HL-60 (cell line): Measurements from ENCODE around the gene MRPL32.
A peak's percentile ranks its signal among the peaks of the same experiment; 100 is the strongest.

Experiments used
- DNase-seq, 2 experiments: peaks; one replicate each; pipeline ENCODE4 v3.0.0-alpha.2; 2010 to 2020; ENCODE audit warnings: low read depth in 1 of 2, low spot score in 1 of 2
- H3K27ac ChIP-seq: fragments of 250-450 bp; sonication (Bioruptor Pico); replicated peaks from 2 replicates; pipeline ENCODE4 v1.5.1; 2020; ENCODE audit warnings: mild to moderate bottlenecking, moderate library complexity
- H3K27me3 ChIP-seq: fragments of 250-450 bp; sonication (Bioruptor Pico); 2 replicates; pipeline ENCODE4 v1.5.1; 2021; ENCODE audit warnings: mild to moderate bottlenecking, moderate library complexity; ENCODE audit not compliant: insufficient read depth, poor library complexity, severe bottlenecking
- H3K4me3 ChIP-seq: replicated peaks from 2 replicates; pipeline ENCODE4 v1.5.1; 2011; ENCODE audit warnings: mild to moderate bottlenecking, control low read depth, low read length; ENCODE audit not compliant: insufficient read depth
- CTCF ChIP-seq: IDR thresholded peaks from one replicate; pipeline ENCODE4 v1.5.1; 2011; ENCODE audit warnings: low read length, control low read depth, inconsistent platforms; ENCODE audit not compliant: insufficient read depth
- GABPA ChIP-seq: IDR thresholded peaks from 2 replicates; pipeline ENCODE4 v1.6.1; 2012; ENCODE audit warnings: low read depth
- POLR2AphosphoS5 ChIP-seq: IDR thresholded peaks from 2 replicates; pipeline ENCODE4 v1.6.1; 2012; ENCODE audit warnings: low read depth
- REST ChIP-seq: IDR thresholded peaks from 2 replicates; pipeline ENCODE4 v1.6.1; 2012; ENCODE audit warnings: low read depth; ENCODE audit not compliant: insufficient replicate concordance
- SPI1 ChIP-seq: IDR thresholded peaks from 2 replicates; pipeline ENCODE4 v1.6.1; 2012; ENCODE audit warnings: low read depth, mild to moderate bottlenecking, borderline replicate concordance

Gene MRPL32

GRCh38 chr7:42902331-42902730 lies 29.8 kb upstream of the MRPL32 start:
- Histone ChIP-seq H3K27me3 (no peaks in the 10 kb centered on the region), H3K27ac (peak overlapping the region; percentile 60), H3K4me3 (no peak overlapping the region)
- TF ChIP-seq REST: no peak
- TF ChIP-seq POLR2AphosphoS5: no peak; the same call in 1 of the 2 replicates
- TF ChIP-seq GABPA: no peak
- TF ChIP-seq SPI1: peak; percentile 95
- TF ChIP-seq CTCF: no peak
- DNase-seq: peak in 1 of 2 experiments; percentile 36

GRCh38 chr7:42906181-42906580 lies 26.0 kb upstream of the MRPL32 start:
- Histone ChIP-seq H3K27ac (no peak overlapping the region), H3K4me3 (no peak overlapping the region), H3K27me3 (no peaks in the 10 kb centered on the region)
- TF ChIP-seq SPI1: no peak
- TF ChIP-seq GABPA: no peak
- TF ChIP-seq CTCF: no peak
- TF ChIP-seq POLR2AphosphoS5: no peak
- no peak for TF ChIP-seq REST
- no peak for DNase-seq

GRCh38 chr7:42907316-42907715 lies 24.9 kb upstream of the MRPL32 start:
- Histone ChIP-seq H3K4me3 (no peak overlapping the region), H3K27me3 (no peaks in the 10 kb centered on the region), H3K27ac (no peak overlapping the region)
- no peak for DNase-seq
- TF ChIP-seq GABPA: no peak
- TF ChIP-seq SPI1: no peak
- no peak for TF ChIP-seq CTCF
- TF ChIP-seq POLR2AphosphoS5: no peak
- no peak for TF ChIP-seq REST
